GM12874 (cell line): Measurements from ENCODE around the gene VPS33B.

Experiments
- TF ChIP-seq, protein P1 (sequence below): IDR thresholded peaks from 2 replicates; pipeline ENCODE4 v1.5.1; 2011; ENCODE audit warnings: low read depth, mild to moderate bottlenecking, control low read depth, low read length, moderate library complexity; ENCODE audit not compliant: insufficient read depth

Gene VPS33B

DNA sequence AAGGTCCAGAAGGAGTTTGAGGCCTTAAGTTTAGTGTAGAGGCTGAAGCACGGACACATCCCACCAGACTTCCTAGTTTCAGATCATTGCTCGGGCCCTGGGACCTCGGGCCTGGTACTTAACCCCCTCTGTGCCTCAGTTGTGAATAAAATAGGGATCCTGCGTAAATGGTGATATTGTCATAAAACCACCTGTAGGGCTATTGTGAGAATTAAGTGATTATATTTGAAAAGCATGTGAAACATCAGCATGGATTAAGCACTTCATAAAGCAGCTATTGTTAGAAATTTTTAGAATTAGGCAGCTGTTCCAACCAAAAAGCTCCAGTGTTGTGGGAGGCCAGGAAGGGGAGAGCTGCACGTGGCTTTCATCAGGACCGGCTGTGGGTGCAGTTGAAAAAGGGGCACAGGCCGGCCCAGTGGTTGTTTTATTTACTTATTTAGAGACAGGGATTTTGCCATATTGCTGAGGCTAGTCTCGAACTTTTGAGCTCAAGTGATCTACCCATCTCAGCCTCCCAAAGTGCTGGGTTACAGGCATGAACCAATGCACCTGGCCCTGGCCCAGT lies 63.3 kb downstream of the VPS33B start:
- TF ChIP-seq, protein P1, sequence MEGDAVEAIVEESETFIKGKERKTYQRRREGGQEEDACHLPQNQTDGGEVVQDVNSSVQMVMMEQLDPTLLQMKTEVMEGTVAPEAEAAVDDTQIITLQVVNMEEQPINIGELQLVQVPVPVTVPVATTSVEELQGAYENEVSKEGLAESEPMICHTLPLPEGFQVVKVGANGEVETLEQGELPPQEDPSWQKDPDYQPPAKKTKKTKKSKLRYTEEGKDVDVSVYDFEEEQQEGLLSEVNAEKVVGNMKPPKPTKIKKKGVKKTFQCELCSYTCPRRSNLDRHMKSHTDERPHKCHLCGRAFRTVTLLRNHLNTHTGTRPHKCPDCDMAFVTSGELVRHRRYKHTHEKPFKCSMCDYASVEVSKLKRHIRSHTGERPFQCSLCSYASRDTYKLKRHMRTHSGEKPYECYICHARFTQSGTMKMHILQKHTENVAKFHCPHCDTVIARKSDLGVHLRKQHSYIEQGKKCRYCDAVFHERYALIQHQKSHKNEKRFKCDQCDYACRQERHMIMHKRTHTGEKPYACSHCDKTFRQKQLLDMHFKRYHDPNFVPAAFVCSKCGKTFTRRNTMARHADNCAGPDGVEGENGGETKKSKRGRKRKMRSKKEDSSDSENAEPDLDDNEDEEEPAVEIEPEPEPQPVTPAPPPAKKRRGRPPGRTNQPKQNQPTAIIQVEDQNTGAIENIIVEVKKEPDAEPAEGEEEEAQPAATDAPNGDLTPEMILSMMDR, result no peak

DNA sequence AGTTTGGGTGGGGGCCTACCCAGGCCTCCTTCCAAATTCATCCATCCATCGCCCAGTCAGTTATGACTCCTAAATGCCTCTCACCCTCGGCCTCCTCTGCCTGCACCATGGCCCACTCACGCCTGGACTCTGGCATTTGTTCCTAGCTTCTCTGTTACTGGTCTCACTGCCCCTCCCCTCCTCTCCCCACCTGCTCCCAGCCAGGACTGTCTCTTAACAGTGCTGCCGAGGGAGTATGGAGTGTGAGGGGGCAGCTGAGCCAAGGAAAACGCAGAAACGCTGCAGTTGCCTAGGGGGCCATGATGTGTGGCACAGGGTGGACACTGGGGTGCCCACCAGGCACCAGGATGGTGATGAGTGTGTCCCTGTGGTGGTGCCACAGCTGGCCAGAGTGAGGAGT lies 64.6 kb downstream of the VPS33B start:
- TF ChIP-seq, protein P1, result no peak

DNA sequence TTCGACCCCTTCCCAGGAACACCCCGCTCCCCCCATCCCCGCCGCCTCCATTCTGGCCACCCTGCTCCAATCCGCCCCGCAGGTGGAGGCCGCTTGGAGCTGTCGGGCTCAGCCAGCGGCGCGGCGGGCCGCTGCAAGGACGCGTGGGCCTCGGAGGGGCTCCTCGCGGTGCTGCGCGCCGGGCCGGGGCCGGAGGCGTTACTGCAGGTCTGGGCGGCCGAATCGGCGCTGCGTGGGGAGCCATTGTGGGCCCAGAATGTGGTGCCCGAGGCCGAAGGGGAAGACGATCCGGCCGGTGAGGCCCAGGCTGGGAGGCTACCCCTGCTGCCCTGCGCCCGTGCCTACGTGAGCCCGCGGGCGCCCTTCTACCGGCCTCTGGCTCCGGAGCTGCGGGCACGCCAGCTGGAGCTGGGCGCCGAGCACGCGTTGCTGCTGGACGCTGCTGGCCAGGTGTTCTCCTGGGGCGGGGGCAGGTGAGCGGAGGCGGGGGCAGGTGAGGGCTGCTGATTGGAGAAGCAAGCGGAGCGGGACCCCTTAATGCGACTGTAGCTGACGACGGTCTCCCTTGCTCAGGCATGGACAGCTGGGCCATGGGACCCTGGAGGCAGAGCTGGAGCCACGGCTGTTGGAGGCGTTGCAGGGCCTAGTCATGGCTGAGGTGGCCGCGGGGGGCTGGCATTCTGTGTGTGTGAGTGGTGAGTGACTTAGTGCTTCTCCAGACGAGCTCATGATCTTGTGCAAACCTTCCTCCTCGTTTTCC lies 65.2 kb downstream of the VPS33B start:
- TF ChIP-seq, protein P1, result no peak

DNA sequence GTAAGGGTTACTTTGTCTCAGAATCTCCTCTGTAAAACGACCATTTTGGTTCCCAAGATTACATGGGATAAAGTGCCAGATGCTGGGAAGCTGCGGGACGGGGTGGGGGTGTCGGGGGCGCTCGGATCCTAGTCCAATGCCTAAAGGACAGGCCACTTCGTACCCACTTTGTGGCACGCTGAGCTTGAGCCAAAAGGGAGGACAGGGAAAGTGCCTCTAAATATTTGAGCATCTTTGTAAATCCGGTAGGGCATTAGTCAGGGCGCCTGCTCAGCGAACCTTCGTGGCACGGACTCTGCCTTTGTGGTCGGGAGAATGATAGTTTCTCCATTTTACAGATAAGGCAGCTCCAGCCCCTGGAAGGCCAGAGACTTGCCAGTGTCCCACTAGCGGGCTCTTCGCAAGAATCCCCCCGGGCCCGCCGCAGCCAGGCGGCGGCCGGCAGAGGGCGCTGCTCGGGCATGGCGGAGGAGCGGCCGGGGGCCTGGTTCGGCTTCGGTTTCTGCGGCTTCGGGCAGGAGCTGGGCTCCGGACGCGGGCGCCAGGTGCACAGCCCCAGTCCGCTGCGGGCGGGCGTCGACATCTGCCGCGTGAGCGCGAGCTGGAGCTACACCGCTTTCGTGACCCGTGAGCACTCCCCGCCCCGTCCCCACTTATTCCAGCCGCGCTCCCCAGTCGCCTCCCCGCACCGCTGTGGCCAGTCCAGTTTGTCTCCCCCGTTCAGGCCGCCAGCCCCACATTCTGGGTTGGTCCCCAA lies 65.9 kb downstream of the VPS33B start:
- TF ChIP-seq, protein P1, result peak; percentile 79

DNA sequence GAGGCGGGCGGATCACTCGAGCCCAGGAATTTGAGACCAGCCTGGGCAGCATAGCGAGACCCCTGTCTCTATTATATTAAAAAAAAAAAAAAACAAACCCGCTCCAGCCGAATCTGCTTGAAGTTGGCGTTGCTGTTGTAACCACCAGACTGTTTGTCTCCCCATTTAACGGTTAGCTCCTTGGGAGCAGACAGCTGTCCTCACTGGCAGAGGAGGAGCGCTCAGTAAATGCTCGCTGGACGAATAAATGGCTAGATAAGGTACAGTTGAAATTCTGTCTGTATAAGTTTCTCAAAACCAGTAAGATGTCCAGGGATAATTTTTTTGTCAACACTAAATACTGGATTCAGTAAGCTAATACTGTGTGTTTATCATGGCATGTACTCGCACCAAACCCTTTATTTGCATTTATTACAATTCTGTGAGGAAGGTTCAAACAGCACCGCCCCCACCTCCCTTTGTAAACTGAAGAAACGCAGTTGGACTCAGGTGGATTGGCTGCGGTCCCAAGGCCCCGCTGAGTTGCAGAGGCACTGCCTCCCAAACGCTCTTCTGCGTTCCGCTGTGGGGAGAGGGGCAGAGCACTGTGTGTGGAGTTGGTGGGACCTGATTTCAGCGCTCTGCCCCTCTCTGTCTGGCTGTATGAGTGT lies 66.6 kb downstream of the VPS33B start:
- TF ChIP-seq, protein P1, result no peak

DNA sequence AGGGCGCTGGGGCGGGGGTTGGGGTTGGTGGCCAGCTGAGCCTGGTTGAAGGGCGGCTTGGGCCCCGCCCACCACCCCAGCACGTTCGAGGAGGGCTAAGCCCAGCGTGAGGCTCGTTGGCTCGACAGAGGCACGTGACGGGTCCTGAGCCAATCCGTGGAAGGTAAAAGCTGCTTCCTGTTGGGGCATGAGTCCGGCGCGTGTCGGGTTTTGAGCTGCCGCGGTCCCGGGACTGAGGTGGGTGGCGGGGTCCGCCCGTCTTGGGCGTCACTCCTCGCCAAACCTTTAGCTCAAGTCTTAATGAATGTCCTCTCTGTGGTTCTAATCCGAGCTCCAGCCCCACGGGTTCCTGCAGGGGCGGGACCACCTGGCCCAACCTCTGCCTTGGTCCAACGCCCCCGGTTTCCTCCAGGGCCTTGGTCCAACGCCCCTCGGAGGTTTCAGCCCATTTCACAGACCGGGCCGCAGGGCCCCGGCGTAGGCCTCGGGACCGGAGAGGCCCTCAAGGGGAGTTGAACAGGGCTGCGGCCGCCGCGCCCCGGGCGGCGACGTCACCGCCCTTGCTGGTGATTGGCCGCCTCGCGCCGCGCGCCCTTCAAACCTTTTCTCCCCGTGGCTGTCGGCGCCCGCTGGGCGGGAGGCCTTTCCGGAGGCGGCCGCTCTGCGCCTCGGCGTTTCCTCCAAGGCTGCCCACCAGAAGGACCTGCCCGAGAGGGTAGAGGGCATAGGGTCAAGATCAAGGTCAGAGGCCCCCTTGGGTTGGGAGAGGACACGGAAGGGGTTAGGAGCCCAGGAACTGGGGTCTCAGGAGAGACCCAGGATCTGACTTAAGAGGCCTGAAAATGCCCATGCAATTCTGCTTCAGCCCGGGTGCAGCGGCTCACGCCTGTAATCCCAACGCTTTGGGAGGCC lies 67.4 kb downstream of the VPS33B start, which contains the start of gene RCCD1:
TSS of gene RCCD1 (plus strand) at position 173 of the 912 bp plus-strand sequence. CDS start 1,851 bp downstream, outside the sequence.
- TF ChIP-seq, protein P1, result no peak
